Left lung (tissue), 10 donors: ENCODE results near the gene ZDHHC15. TPM values are rescaled to one million over a fixed set of nuclear protein-coding genes. Genes with fewer than 3 reads are reported as not detected.
A peak's percentile ranks its signal among the peaks of the same experiment; 100 is the strongest.
"Not testable (repeated sequence)": the region's sequence is repeated elsewhere in the genome, so short reads cannot be mapped to it uniquely, and the experiment has no call there.

Experiments used
- ATAC-seq: fragments of 200-7000 bp; cut with Tn5 transposase; one replicate; pipeline ENCODE4 v1.9.1; 2020; ENCODE audit warnings: moderate library complexity
- DNase-seq, 4 donors: peaks; one replicate each; pipeline ENCODE4 v3.0.0-alpha.2; 2013 to 2020
- H3K27ac ChIP-seq, 2 donors: fragments of 200-600 bp; sonication (generic) in 1 of 2; one replicate each; pipeline versions ENCODE4 v1.5.0 to v1.8.0; 2020 to 2021
- H3K27me3 ChIP-seq, 2 donors: fragments of 200-600 bp; sonication (generic) in 1 of 2; one replicate each; pipeline versions ENCODE4 v1.5.0 to v1.8.0; 2020 to 2021
- H3K36me3 ChIP-seq, 2 donors: fragments of 200-600 bp; sonication (generic) in 1 of 2; one replicate each; pipeline versions ENCODE4 v1.5.0 to v1.8.0; 2020 to 2021
- H3K4me1 ChIP-seq, 2 donors: fragments of 200-600 bp; one replicate each; pipeline ENCODE4 v1.8.0; 2021
- H3K4me3 ChIP-seq, 2 donors: fragments of 200-600 bp; sonication (generic) in 1 of 2; one replicate each; pipeline versions ENCODE4 v1.5.0 to v1.8.0; 2020 to 2021; ENCODE audit warnings: mild to moderate bottlenecking in 1 of 2
- H3K9me3 ChIP-seq, 2 donors: fragments of 200-600 bp; sonication (generic) in 1 of 2; one replicate each; pipeline versions ENCODE4 v1.5.0 to v1.8.0; 2020 to 2021
- intact Hi-C, 2 donors: fragments of 100-400 bp; cut with DNase I; formaldehyde crosslinking; loops; one replicate each; pipeline versions ENCODE4 v1.11.2 to v1.14.2; 2022
- polyA plus RNA-seq, 6 donors: library from polyadenylated mRNA; unstranded; fragments of 120-200 nt; gene quantifications; one replicate each; pipeline ENCODE4 v1.2.1, GENCODE V29; 2013; ENCODE audit not compliant: insufficient read length in 6 of 6
- total RNA-seq, 2 donors: library from RNA; stranded (reverse); fragmentation: NEBNext Ultra II Directional; extraction: Animal tissue kit (Norgen Biotek cat#: 25700); gene quantifications; one replicate each; pipeline ENCODE4 v1.2.1, GENCODE V29; 2021
- TF ChIP-seq, protein P1 (sequence below), 2 donors: fragments of 200-600 bp; sonication (generic) in 1 of 2; IDR thresholded peaks; one replicate each; pipeline versions ENCODE4 v1.5.0 to v1.8.0; 2021; ENCODE audit warnings: antibody characterized with exemption in 2 of 2
- donor health status: DM: no; HTN: yes; CAD: no.
- donor health status: DM: no; HTN: no; CAD: no.

The ZDHHC15 gene
- total and polyA plus RNA-seq, 8 donors: 1.7 to 8.4 (median 6.9) TPM

DNA sequence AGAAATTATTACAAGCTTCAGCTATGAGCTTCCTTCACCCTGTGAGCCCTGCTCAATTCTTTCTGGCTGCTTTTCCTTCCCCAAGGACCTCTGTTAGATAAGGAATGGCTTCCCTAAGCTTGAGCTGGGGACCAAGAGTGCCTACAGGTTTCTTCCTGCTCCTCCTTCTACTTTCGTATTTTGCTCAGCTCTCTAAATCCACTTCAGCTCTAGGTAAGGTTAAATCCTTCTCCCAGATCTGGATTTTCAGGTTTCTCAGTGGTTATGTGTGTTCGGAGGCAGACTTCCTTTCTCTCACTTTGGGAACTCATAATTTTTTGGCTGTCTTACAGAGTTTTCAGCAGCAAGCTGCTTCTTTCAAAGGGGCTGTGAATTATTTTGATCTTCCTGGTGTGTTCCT, 21.9 kb upstream of the ZDHHC15 start:
- H3K9me3 ChIP-seq: no peaks in the 10 kb centered on the region
- no peaks in the 10 kb centered on the region for H3K36me3 ChIP-seq
- intact Hi-C loops: no loop called here
- H3K4me1 ChIP-seq: no peaks in the 10 kb centered on the region
- DNase-seq (peak in 1 of 4 donors; percentile 51), ATAC-seq (peak; percentile 64)
- no peak overlapping the region for H3K27ac ChIP-seq
- TF ChIP-seq, protein P1, sequence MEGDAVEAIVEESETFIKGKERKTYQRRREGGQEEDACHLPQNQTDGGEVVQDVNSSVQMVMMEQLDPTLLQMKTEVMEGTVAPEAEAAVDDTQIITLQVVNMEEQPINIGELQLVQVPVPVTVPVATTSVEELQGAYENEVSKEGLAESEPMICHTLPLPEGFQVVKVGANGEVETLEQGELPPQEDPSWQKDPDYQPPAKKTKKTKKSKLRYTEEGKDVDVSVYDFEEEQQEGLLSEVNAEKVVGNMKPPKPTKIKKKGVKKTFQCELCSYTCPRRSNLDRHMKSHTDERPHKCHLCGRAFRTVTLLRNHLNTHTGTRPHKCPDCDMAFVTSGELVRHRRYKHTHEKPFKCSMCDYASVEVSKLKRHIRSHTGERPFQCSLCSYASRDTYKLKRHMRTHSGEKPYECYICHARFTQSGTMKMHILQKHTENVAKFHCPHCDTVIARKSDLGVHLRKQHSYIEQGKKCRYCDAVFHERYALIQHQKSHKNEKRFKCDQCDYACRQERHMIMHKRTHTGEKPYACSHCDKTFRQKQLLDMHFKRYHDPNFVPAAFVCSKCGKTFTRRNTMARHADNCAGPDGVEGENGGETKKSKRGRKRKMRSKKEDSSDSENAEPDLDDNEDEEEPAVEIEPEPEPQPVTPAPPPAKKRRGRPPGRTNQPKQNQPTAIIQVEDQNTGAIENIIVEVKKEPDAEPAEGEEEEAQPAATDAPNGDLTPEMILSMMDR (IDR thresholded peaks at IDR 0.05): no peak
- no peaks in the 10 kb centered on the region for H3K27me3 ChIP-seq
- no peak overlapping the region for H3K4me3 ChIP-seq

DNA sequence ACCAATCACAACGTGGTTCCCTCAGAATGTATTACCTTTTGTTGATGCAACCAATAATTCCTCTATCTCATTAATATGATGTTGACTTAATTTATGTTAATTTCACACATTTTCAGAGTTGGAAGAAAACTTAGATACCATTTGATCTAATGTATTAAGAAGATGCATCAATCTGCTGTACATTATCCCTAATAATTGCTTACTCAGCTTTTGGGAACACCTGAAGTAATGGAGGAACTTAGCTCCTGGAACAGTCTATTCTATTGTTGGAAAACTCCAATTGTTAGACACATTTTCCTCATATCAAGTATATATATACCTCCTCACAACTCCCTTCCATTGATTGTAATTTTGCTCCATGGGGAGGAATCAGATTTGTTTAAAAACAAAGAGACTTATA, 38.9 kb downstream of the ZDHHC15 start:
- Histone ChIP-seq H3K9me3 (peaks cover 0 to 4% of the 10 kb centered on the region in 2 donors), H3K36me3 (no peaks in the 10 kb centered on the region), H3K4me1 (no peaks in the 10 kb centered on the region), H3K27ac (no peak overlapping the region), H3K27me3 (no peaks in the 10 kb centered on the region), H3K4me3 (no peak overlapping the region)
- intact Hi-C loops: no loop called here
- no peak for DNase-seq
- ATAC-seq: no peak
- TF ChIP-seq, protein P1 (IDR thresholded peaks at IDR 0.05): no peak

DNA sequence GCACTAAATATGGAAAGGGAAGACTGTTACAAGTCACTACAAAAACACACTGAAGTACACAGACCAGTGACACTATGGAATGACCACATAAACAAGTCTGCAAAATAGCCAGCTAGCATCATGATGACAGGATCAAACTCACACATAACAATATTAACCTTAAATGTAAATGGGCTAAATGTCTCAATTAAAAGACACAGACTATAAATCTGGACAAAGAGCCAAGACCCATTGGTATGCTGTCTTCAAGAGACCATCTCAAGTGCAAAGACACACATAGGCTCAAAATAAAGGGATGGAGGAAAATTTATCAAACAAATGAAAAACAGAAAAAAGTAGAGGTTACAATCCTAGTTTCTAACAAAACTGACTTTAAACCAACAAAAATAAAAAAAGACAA, 61.1 kb downstream of the ZDHHC15 start:
- intact Hi-C loops, ATAC-seq: not testable (repeated sequence)

DNA sequence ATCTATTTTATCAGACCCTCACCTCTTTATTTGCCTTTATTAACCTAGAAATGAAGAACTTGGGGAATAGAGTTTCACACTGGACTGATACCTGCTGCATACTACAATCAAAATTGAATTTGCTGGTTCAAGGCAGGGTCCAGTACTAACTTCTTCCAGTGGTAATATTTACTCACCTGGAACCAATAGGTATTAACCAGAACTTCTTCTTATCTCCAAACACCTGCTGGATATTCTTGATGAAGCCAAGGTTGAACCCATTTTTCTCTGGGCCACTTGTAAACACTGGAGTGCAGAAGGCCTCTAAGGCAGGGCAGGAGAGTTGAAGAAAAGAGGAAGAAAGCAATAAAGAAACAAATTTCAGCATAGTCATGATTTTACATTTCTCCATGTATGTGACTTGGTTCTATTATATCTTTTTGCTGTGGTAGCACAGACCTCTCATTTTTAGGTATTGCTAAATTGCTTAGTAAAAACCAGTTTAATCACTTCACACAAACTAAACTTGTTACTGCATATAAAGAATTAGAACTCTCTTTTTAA, 101.1 kb downstream of the ZDHHC15 start:
- ATAC-seq: no peak
- Histone ChIP-seq H3K9me3 (no peaks in the 10 kb centered on the region), H3K4me3 (no peak overlapping the region), H3K36me3 (no peaks in the 10 kb centered on the region), H3K27ac (no peak overlapping the region), H3K27me3 (no peaks in the 10 kb centered on the region), H3K4me1 (no peaks in the 10 kb centered on the region)
- no peak for DNase-seq
- TF ChIP-seq, protein P1 (IDR thresholded peaks at IDR 0.05): no peak
- intact Hi-C loops: no loop called here

More for the DNA sequence above, 61.1 kb downstream of the ZDHHC15 start:
- H3K4me1 ChIP-seq, H3K36me3 ChIP-seq, DNase-seq, H3K4me3 ChIP-seq, H3K27me3 ChIP-seq, H3K27ac ChIP-seq: not testable (repeated sequence)
- peaks cover 0 to 23% of the 10 kb centered on the region in 2 donors for H3K9me3 ChIP-seq

DNA sequence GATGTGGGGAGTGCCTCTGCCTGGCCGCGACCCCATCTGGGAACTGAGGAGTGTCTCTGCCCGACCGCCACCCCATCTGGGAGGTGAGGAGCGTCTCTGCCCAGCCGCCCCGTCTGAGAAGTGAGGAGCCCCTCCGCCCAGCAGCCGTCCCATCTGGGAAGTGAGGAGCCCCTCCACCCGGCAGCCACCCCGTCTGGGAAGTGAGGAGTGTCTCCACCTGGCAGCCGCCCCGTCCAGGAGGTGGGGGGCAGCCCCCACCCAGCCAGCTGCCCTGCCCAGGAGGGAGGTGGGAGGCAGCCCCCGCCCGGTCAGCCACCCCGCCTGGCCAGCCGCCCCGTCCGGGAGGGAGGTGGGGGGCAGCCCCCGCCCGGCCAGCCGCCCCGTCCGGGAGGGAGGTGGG, 115.7 kb downstream of the ZDHHC15 start:
- intact Hi-C loops, H3K36me3 ChIP-seq, H3K4me3 ChIP-seq, H3K27ac ChIP-seq, H3K27me3 ChIP-seq, H3K4me1 ChIP-seq, ATAC-seq: not testable (repeated sequence)
- peaks cover 0 to 15% of the 10 kb centered on the region in 2 donors for H3K9me3 ChIP-seq
- peak in 1 of 4 donors; percentile 34 for DNase-seq

DNA sequence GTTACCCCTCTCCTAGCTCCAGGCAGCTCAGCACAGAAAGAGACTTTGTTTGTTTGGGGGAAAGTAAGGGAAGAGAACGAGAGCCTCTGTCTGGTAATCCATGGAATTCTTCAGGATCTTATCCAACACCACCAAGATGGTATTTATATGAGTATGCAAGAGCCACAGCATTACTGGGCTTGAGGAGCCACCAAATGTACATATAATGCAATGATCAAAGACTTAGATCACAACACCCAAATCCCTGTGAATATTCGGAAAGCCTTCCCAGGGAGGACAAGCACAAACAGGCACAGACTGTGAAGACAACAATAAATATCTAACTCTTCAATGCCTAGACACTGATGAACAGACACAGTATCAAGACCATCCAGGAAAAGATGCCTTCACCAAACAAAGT, 132.4 kb downstream of the ZDHHC15 start:
- ATAC-seq: no peak
- TF ChIP-seq, protein P1 (IDR thresholded peaks at IDR 0.05): no peak
- intact Hi-C loops: no loop called here

More for the DNA sequence above, 132.4 kb downstream of the ZDHHC15 start:
- Histone ChIP-seq H3K27ac (no peak overlapping the region), H3K9me3 (peaks cover 0 to 14% of the 10 kb centered on the region in 2 donors), H3K36me3 (no peaks in the 10 kb centered on the region), H3K4me1 (no peaks in the 10 kb centered on the region), H3K4me3 (no peak overlapping the region), H3K27me3 (no peaks in the 10 kb centered on the region)
- DNase-seq: no peak
